ENCODE results near the gene SH2D1A.
A peak's percentile ranks its signal among the peaks of the same experiment; 100 is the strongest.
"Not testable (repeated sequence)": the region's sequence is repeated elsewhere in the genome, so short reads cannot be mapped to it uniquely, and the experiment has no call there.

SH2D1A gene

GRCh38 chrX:124354648-124355047 lies 8.3 kb downstream of the SH2D1A start:
- DNase-seq (ENCODE audit: low read depth), result no peak

GRCh38 chrX:124358800-124359383 lies 12.5 kb downstream of the SH2D1A start:
- DNase-seq (ENCODE audit: low read depth), result no peak

DNA sequence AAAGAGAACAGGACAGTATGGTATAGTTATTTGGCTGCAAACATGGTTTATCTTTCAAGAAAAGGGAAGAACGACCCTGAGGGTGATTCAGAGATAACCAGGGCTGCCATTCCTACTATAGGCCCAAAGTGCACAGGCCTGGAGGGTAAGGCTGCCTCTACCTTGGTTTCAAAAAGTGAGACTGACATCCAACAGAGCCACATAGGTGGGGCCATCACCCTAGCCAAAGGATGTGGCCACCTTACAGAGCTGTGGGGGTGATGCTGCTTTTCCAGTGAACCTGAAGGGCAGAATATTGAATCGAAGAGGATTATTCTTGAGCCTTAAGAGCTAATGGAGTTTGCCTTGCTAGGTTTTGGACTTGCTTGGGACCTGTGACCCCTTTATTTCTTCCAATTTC lies 15.7 kb downstream of the SH2D1A start:
- no peak for DNase-seq (ENCODE audit: low read depth)

- DNase-seq (ENCODE audit: low read depth), result no peak
These were observed 16.4 kb downstream of the SH2D1A start for GRCh38 chrX:124362761-124363160.

DNA sequence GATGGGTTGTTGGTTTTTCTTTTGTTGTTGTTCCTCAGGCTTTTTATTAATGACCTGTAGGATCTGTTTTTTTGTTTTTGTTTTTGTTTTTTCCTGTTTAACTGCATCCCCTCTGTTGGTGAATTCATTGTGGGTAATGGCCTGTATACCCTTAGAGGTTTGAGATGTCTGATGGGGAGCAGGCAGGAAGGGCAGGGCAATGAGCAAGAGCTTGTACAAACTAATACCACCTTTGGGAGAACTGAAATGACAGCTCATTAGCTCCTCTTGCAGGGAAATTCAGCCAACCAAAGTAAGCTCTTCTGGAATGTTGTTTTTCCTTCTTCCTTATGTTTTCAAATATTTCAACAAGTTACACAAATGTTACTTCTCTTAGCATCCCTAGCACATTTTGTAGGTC lies 23.4 kb downstream of the SH2D1A start:
- no peak for DNase-seq (ENCODE audit: low read depth)

DNA sequence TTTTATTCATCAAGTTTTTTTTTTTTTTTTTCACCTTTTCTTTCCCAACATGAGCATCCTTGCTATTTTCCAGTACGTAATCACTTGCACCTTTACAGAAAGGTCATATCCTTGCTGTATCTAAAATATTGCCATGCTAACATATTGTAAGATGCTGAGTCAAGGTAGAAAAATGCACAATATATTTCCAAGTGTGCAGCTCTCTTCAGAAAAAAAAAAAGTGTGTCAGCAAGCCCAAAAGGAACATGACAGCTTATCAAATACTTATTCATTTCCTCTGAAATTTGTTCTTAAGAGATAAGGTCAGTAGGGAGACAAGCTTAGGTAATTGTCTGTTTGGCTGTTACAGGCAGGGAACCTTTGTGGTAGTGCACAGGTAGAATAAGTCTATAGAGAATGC lies 27.0 kb downstream of the SH2D1A start:
- DNase-seq (ENCODE audit: low read depth), result no peak

- no peak for DNase-seq (ENCODE audit: low read depth)
These were observed 32.3 kb downstream of the SH2D1A start for GRCh38 chrX:124378643-124379042.

- no peak for DNase-seq (ENCODE audit: low read depth)
These were observed 37.0 kb downstream of the SH2D1A start for GRCh38 chrX:124383354-124383753.

- DNase-seq (ENCODE audit: low read depth), result no peak
These were observed 40.0 kb downstream of the SH2D1A start for GRCh38 chrX:124386401-124386800.

- peak; percentile 24 for DNase-seq (ENCODE audit: low read depth)
These were observed 42.2 kb downstream of the SH2D1A start for GRCh38 chrX:124388562-124388961.

GRCh38 chrX:124392794-124393193 lies 46.4 kb downstream of the SH2D1A start:
- no peak for DNase-seq (ENCODE audit: low read depth)

DNA sequence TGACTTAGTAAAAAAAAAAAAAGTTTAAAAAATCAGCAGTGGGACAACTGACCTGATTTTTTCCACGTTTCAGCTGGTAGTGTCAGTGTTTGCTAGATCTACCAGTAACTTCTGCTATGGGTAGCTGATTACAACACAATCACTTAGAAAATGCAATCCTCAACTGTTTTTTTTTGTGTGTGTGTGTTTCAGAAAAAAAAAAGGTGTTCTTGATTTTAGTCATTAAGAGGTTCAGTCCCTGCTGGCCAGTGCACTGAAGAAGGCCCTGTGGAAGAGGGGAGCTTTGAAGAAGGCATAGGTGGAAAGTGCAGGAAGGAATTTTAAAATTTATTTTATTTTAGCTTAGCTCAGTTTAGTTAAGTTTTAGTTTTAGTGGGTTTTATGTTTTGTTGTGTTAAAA lies 46.9 kb downstream of the SH2D1A start:
- DNase-seq (ENCODE audit: low read depth), result no peak

- DNase-seq (ENCODE audit: low read depth), result no peak
These were observed 47.3 kb downstream of the SH2D1A start for GRCh38 chrX:124393659-124394058.

GRCh38 chrX:124395145-124395880 lies 49.0 kb downstream of the SH2D1A start:
- DNase-seq (ENCODE audit: low read depth), result no peak

GRCh38 chrX:124401696-124402095 lies 55.3 kb downstream of the SH2D1A start:
- no peak for DNase-seq (ENCODE audit: low read depth)

DNA sequence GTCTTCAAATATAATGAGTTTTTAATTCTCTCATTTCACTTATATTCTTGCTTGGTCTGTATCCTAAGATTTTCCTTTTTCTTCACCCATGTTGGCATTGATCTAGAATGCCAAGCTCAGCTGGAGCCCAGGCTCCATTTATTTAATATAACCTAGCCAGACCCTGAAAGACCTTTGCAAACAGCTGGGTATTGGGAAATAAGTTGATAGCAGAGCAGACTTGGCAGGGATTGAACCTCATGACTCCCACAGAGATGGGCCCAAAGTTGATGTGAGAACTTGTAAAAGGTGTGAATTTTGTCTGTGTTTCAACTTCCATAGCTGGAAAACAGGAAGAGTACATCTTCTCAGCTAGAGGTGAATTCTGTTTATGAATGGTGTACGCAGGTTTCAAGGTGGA lies 59.5 kb downstream of the SH2D1A start:
- no peak for DNase-seq (ENCODE audit: low read depth)

- DNase-seq (ENCODE audit: low read depth), result peak; percentile 26
These were observed 60.1 kb downstream of the SH2D1A start for GRCh38 chrX:124406294-124407014.

DNA sequence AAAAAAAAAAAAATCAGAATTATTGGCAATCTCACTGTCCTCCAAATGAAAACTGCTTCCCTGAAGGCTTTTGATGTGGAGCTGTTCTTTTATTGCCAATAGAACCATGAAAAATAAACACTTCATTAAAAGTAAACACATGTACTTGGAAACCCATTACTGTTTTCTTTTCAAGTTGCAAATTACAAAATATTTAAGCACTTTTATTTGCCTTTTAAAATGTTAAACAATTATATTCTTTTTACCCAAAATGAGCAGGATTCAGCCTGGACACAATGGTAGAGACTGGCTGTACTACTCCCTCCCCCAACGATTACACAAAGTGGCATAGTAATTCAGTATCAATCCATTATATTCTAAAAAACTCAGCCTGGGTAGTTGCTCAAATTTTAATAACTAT lies 60.9 kb downstream of the SH2D1A start:
- DNase-seq (ENCODE audit: low read depth), result no peak

- not testable (repeated sequence) for DNase-seq (ENCODE audit: low read depth)
These were observed 62.0 kb downstream of the SH2D1A start for GRCh38 chrX:124408380-124408779.

- no peak for DNase-seq (ENCODE audit: low read depth)
These were observed 66.9 kb downstream of the SH2D1A start for GRCh38 chrX:124413244-124413643.

GRCh38 chrX:124414281-124414680 lies 67.9 kb downstream of the SH2D1A start:
- DNase-seq (ENCODE audit: low read depth), result no peak

DNA sequence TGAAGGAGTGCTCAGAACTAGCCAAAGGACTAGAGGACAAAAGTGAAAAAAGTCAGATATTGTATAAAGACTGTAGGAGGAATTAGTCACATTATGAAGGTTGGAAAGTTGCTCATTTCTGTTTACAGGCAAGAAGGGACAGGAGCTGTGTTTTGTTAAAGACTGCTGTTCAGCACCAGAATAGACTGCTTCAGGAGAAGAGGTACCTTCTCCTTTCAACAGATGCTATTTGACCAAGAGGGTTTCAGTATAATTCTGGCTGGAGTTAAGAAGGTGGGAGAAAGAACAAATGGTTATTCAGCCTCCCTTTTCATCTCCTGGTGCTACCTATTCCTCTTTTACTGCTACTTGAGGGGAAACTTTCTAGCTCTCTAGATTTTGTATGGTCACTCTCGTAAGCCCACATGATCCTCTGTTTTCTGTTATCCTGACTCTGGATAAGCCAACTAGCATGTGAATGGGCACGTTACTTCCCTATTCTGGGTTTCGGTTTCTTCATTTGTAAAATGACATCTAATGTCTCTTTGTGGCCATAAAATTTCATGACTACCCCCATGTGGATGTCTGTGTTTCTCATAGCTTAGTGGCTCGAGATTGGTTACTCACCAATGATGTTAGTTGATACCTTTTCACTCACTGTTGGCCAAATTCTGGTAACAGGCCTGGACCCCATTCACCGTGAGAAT lies 68.9 kb downstream of the SH2D1A start:
- DNase-seq (ENCODE audit: low read depth), result no peak
